Neural crest cell (in vitro differentiated cells): ENCODE results near the gene TNRC18. TPM values are rescaled to one million over a fixed set of nuclear protein-coding genes. Genes with fewer than 3 reads are reported as not detected.

Source experiments
- DNase-seq: peaks from one replicate; pipeline ENCODE4 v3.0.0; 2021; ENCODE audit warnings: low read depth, mixed read lengths, low spot score
- H3K27ac Mint-ChIP-seq: one replicate; pipeline ENCODE4 v1.8.0; 2021; ENCODE audit warnings: mild to moderate bottlenecking, mixed read lengths; ENCODE audit not compliant: unreplicated experiment
- H3K27me3 Mint-ChIP-seq: 2 replicates; pipeline ENCODE4 v1.8.0; 2021; ENCODE audit warnings: low read depth, mild to moderate bottlenecking, mixed read lengths
- H3K36me3 Mint-ChIP-seq: 2 replicates; pipeline ENCODE4 v1.8.0; 2021; ENCODE audit warnings: low read depth, mild to moderate bottlenecking, mixed read lengths
- H3K4me1 Mint-ChIP-seq: 2 replicates; pipeline ENCODE4 v1.8.0; 2021; ENCODE audit warnings: mixed read lengths
- H3K4me3 Mint-ChIP-seq: one replicate; pipeline ENCODE4 v1.8.0; 2021; ENCODE audit warnings: mild to moderate bottlenecking, mixed read lengths
- H3K9me3 Mint-ChIP-seq: 2 replicates; pipeline ENCODE4 v1.8.0; 2021; ENCODE audit warnings: mixed read lengths
- total RNA-seq: library from RNA; stranded (reverse); gene quantifications from 2 replicates; pipeline ENCODE4 v1.2.1, GENCODE V29; 2021
- TF ChIP-seq, protein P1 (sequence below): fragments of 200-600 bp; sonication (generic); conservative IDR thresholded peaks from 2 replicates; pipeline ENCODE4 v1.5.0; 2021; ENCODE audit warnings: antibody characterized with exemption, mild to moderate bottlenecking

Gene TNRC18
- total RNA-seq, 1 donor from 2014 or later, result 69.8 TPM

- DNase-seq, result peak; percentile 18
- Mint-ChIP-seq H3K27ac (peak overlapping the region; percentile 98), H3K4me1 (peaks cover 35% of the 10 kb centered on the region), H3K27me3 (peaks cover 28% of the 10 kb centered on the region), H3K4me3 (peak overlapping the region; percentile 95), H3K36me3 (peaks cover 2% of the 10 kb centered on the region), H3K9me3 (no peaks in the 10 kb centered on the region)
- TF ChIP-seq, protein P1, sequence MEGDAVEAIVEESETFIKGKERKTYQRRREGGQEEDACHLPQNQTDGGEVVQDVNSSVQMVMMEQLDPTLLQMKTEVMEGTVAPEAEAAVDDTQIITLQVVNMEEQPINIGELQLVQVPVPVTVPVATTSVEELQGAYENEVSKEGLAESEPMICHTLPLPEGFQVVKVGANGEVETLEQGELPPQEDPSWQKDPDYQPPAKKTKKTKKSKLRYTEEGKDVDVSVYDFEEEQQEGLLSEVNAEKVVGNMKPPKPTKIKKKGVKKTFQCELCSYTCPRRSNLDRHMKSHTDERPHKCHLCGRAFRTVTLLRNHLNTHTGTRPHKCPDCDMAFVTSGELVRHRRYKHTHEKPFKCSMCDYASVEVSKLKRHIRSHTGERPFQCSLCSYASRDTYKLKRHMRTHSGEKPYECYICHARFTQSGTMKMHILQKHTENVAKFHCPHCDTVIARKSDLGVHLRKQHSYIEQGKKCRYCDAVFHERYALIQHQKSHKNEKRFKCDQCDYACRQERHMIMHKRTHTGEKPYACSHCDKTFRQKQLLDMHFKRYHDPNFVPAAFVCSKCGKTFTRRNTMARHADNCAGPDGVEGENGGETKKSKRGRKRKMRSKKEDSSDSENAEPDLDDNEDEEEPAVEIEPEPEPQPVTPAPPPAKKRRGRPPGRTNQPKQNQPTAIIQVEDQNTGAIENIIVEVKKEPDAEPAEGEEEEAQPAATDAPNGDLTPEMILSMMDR, result no peak
Measured at GRCh38 chr7:5421714-5422395, 1.8 kb downstream of the TNRC18 start.

GRCh38 chr7:5420881-5421713 lies 2.5 kb downstream of the TNRC18 start:
- Mint-ChIP-seq H3K27ac (peak overlapping the region; percentile 43), H3K4me1 (peaks cover 35% of the 10 kb centered on the region), H3K27me3 (peaks cover 28% of the 10 kb centered on the region), H3K36me3 (peaks cover 2% of the 10 kb centered on the region), H3K4me3 (peak overlapping the region; percentile 95), H3K9me3 (no peaks in the 10 kb centered on the region)
- TF ChIP-seq, protein P1, result no peak
- DNase-seq, result peak; percentile 18

GRCh38 chr7:5420067-5420880 lies 3.4 kb downstream of the TNRC18 start:
- H3K36me3 Mint-ChIP-seq, result peaks cover 2% of the 10 kb centered on the region
- H3K27ac Mint-ChIP-seq, result no peak overlapping the region
- peaks cover 20% of the 10 kb centered on the region for H3K27me3 Mint-ChIP-seq
- peak overlapping the region; percentile 99 for H3K4me3 Mint-ChIP-seq
- peak; percentile 47 for DNase-seq
- H3K4me1 Mint-ChIP-seq, result peaks cover 28% of the 10 kb centered on the region
- no peaks in the 10 kb centered on the region for H3K9me3 Mint-ChIP-seq
- TF ChIP-seq, protein P1, result no peak

- Mint-ChIP-seq H3K36me3 (peaks cover 5% of the 10 kb centered on the region), H3K27me3 (peaks cover 17% of the 10 kb centered on the region), H3K9me3 (no peaks in the 10 kb centered on the region), H3K4me3 (peak overlapping the region; percentile 99), H3K4me1 (peaks cover 34% of the 10 kb centered on the region), H3K27ac (peak overlapping the region; percentile 98)
- peak; percentile 54 for DNase-seq
- TF ChIP-seq, protein P1, result no peak
Measured at GRCh38 chr7:5419539-5420066, 4.0 kb downstream of the TNRC18 start.

DNA sequence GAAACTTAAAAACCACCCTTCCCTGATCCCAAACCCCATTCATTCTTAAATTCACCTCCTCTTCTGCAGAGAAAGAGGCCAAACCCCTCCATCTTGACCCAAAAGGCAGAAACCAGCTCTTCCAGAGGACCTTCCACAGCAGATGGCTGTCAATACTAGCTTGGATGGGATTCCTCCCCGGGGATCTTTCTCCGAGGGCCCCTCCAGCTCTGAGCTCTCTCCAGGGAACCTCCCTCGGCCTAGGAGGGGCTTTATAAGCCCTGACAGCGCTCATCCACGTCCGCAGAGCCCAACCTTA lies 5.4 kb downstream of the TNRC18 start:
- H3K9me3 Mint-ChIP-seq, result no peaks in the 10 kb centered on the region
- H3K36me3 Mint-ChIP-seq, result peaks cover 8% of the 10 kb centered on the region
- peaks cover 8% of the 10 kb centered on the region for H3K27me3 Mint-ChIP-seq

More for the DNA sequence above, 5.4 kb downstream of the TNRC18 start:
- H3K4me3 Mint-ChIP-seq, result peak overlapping the region; percentile 99
- peak overlapping the region; percentile 6 for H3K27ac Mint-ChIP-seq
- TF ChIP-seq, protein P1, result no peak
- H3K4me1 Mint-ChIP-seq, result peaks cover 34% of the 10 kb centered on the region
- no peak for DNase-seq
